NCI-H146 treated with DMSO at 0.1 percent for 48 hours (cell line): ENCODE data around the gene U2AF2.
"Not testable (repeated sequence)": the region's sequence is repeated elsewhere in the genome, so short reads cannot be mapped to it uniquely, and the experiment has no call there.

Experiments
- DNase-seq: peaks from one replicate; lab custom pipeline; 2025; ENCODE audit not compliant: unreplicated experiment; lab: John Stamatoyannopoulos, UW

U2AF2 gene

GRCh38 chr19:55700813-55701212 is 46.0 kb downstream of the U2AF2 start:
- no peak for DNase-seq

- DNase-seq = no peak
Observed at GRCh38 chr19:55702131-55702627, 47.3 kb downstream of the U2AF2 start.

DNA sequence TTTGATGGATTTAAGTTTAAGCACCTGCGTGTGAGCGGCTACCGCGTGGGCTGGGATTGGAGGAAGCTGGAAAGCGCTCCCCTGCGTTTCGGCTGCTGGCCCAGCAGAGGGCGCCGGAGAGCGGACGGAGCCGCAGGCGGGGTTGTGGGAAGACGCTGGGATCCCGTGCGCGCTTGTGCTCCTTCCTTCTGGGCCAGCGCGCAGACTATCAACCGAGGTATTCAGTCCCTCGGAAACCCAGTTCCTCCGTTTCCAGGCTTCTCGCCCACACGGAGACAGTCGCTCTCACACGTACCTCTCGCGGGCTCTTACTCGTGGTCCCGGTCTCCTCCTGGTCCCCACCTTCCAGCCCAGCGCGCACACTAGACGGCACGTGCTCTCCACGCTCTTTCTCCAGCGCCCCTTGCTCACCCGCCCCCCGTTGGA is 49.0 kb downstream of the U2AF2 start:
- DNase-seq = no peak

DNA sequence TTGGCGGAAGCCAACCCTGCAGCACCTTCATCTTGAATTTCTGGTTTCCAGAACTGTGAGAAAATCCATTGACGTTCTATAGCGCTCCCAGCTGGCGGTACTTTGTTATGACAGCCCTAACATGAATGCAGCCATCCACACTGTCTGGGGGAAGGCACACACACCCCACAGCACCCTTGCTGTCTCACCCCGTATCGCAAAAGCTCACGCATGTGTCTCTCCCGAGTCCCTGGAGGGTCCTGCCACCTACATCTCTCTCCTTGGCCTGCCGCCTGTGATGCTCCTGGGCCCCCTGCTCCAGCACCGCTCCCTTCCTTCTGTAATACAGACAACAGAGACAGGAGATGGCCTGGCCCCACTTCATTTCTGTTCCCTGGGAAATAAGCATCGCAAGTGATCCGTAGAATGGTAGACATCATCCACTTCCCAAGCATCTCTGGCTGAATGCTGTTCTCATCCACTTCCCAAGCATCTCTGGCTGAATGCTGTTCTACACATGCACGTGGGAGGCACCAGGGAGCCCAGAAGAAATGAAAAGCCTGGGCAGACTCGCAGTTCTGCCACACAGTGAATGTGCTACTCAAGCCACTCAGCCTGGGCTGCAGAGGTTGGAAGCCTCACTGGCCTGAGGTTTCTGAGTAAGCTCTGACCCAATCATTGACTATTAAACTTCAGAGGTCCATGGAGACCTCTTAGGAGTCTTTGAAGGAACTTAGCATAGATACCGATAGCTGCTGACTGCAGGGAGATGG is 49.8 kb downstream of the U2AF2 start:
- DNase-seq = no peak

DNA sequence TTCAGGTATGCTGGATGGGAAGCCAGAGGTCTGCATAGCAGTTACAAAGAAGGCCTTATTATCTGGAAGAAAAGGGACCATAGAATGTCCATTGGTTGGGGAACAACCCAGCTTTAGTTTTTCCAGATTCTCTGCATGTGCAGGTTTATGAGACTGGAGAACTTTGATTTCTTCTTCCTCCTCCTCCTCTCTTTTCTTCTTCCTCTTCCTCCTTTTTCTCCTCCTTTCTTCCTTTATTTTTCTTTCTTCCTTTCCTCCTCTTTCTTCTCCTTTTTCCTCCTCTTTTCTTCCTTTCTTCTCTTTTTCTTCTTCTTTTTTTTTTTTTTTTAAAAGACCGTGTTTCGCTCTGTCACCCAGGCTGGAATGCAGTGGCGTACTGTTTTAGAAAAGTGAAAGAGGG is 51.1 kb downstream of the U2AF2 start:
- DNase-seq = no peak

GRCh38 chr19:55711719-55712118 is 56.9 kb downstream of the U2AF2 start:
- no peak for DNase-seq

GRCh38 chr19:55712804-55713631 is 58.2 kb downstream of the U2AF2 start:
- no peak for DNase-seq

- DNase-seq = no peak
Observed at GRCh38 chr19:55716531-55716930, 61.7 kb downstream of the U2AF2 start.

GRCh38 chr19:55717251-55717650 is 62.4 kb downstream of the U2AF2 start:
- no peak for DNase-seq

DNA sequence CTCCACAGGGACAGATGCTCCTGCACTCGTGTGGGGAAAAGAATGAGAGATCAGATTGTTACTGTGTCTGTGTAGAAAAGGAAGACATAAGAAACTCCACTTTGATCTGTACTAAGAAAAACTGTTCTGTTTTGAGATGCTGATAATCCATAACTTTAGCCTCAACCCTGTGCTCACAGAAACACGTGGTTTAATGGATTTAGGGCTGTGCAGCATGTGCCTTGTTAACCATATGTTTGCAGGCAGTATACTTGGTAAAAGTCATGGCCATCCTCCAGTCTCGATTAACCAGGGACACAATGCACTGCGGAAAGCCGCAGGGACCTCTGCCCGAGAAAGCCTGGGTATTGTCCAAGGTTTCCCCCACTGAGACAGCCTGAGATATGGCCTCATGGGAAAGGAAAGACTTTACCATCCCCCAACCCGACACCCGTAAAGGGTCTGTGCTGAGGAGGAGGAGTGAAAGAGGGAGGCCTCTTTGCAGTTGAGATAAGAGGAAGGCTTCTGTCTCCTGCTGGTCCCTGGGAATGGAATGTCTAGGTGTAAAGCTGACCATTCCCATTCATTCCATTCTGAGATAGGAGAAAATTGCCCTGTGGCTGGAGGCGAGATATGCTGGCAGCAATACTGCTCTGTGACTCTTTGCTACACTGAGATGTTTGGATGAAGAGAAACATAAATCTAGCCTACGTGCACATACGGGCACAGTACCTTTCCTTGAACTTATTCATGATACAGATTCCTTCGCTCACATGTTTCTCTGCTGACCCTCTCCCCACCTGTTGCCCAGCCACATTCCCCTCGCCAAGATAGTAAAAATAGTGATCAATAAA is 63.3 kb downstream of the U2AF2 start:
- not testable (repeated sequence) for DNase-seq

- no peak for DNase-seq
Observed at GRCh38 chr19:55720214-55720746, 65.4 kb downstream of the U2AF2 start.

DNA sequence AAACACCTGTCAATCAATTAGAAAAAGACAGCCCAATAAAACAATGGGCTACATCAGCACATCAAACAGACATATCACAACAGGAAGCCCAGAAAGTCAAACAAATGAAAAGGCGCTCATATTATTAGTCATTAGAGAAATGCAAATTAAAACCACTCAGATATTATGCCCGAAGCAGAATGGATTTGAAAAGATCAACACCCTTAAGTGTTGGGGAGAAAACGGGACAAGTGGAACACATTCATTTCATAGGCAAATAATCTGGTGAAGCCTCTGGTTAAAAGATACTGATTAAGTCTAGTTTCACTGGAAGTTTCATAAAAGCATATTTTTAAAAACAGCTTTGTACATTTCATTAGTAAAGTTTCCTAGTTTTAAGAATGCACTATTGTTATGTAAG is 66.0 kb downstream of the U2AF2 start:
- no peak for DNase-seq

DNA sequence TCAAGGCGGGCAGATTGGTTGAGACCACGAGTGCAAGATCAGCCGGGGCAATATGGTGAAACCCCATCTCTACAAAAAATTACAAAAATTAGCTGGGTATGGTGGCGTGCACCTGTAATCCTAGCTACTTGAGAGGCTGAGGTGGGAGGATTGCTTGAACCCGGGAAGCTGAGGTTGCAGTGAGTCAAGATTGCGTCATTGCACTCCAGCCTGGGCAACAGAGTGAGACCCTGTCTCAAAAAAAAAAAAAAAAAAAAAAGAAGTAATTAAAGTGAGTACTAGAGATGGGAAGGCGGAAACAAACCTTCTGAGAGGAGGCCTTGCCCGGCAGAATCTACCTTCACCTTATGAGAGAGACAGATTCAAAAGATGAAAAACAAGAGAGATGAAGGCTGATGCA is 68.7 kb downstream of the U2AF2 start:
- no peak for DNase-seq
